Lung (tissue), 16 donors: ENCODE measurements around the gene TAS1R1. TPM values are rescaled to one million over a fixed set of nuclear protein-coding genes. Genes with fewer than 3 reads are reported as not detected.

Experiments
- ATAC-seq: fragments of 200-7000 bp; cut with Tn5 transposase; one replicate; pipeline ENCODE4 v1.9.1; 2020; ENCODE audit warnings: moderate number of reproducible peaks; ENCODE audit not compliant: insufficient read depth, low FRiP score
- DNase-seq, 3 donors: peaks; one replicate each; pipeline ENCODE4 v3.0.0-alpha.2; 2013 to 2017
- H3K27ac ChIP-seq, 2 donors: one replicate each; pipeline ENCODE4 v1.5.1; 2013; ENCODE audit warnings: mild to moderate bottlenecking in 2 of 2, moderate library complexity in 2 of 2, control low read depth in 1 of 2, inconsistent platforms in 1 of 2, low read depth in 1 of 2, low read length in 1 of 2
- H3K27me3 ChIP-seq, 3 donors: one replicate each; pipeline ENCODE4 v1.5.1; 2013; ENCODE audit warnings: low read length in 2 of 3; ENCODE audit not compliant: control insufficient read depth in 3 of 3, insufficient read depth in 3 of 3
- H3K36me3 ChIP-seq, 4 donors: one replicate each; pipeline ENCODE4 v1.5.1; 2013; ENCODE audit warnings: low read length in 4 of 4, mild to moderate bottlenecking in 1 of 4, moderate library complexity in 1 of 4; ENCODE audit not compliant: control insufficient read depth in 4 of 4, insufficient read depth in 4 of 4
- H3K4me1 ChIP-seq, 5 donors: one replicate each; pipeline ENCODE4 v1.5.1; 2013; ENCODE audit warnings: low read length in 5 of 5, mild to moderate bottlenecking in 2 of 5, moderate library complexity in 1 of 5; ENCODE audit not compliant: control insufficient read depth in 5 of 5, insufficient read depth in 5 of 5
- H3K4me3 ChIP-seq: one replicate; pipeline ENCODE4 v1.5.1; 2013; ENCODE audit warnings: mild to moderate bottlenecking, control low read depth, moderate library complexity
- H3K9ac ChIP-seq, 2 donors: one replicate each; pipeline ENCODE4 v1.5.1; 2013; ENCODE audit warnings: low read length in 2 of 2, control low read depth in 1 of 2; ENCODE audit not compliant: insufficient read depth in 1 of 2
- H3K9me3 ChIP-seq, 4 donors: one replicate each; pipeline ENCODE4 v1.5.1; 2013; ENCODE audit warnings: low read length in 3 of 4, mild to moderate bottlenecking in 1 of 4, moderate library complexity in 1 of 4; ENCODE audit not compliant: control insufficient read depth in 4 of 4, insufficient read depth in 3 of 4
- WGBS, 2 donors: extraction: QIAGEN DNeasy Blood & Tissue Kit; methylation state at CpG; one replicate each; pipeline ENCODE4 v1.1.7; 2013; 5-methylcytosine and 5-hydroxymethylcytosine counted together
- long read RNA-seq, 5 donors: transcript quantifications; one replicate each; lab custom pipeline, GENCODE V29; 2026
- polyA plus RNA-seq, 2 donors: library from polyadenylated mRNA; stranded (reverse); fragments of 200-250 nt; gene quantifications; one replicate each; pipeline ENCODE4 v1.2.1, GENCODE V29; 2013
- total RNA-seq, 2 donors: library from RNA; depleted of rRNA in 1 of 2; stranded (reverse); fragments of >200 nt in 1 of 2; gene quantifications; one replicate each; pipeline ENCODE4 v1.2.1, GENCODE V29; 2014 to 2021
- TF ChIP-seq, protein P1 (sequence below): IDR thresholded peaks from 2 replicates; pipeline ENCODE4 v1.5.1; 2012; ENCODE audit warnings: mild to moderate bottlenecking; ENCODE audit errors: control extremely low read depth, extremely low read depth
- donor health status: control.
- donor health status: control.
- donor health status: Bipolar disorder and iron deficiency.
- donor health status: healthy.
- donor health status: DM: yes; HTN: yes; CAD: no.

The TAS1R1 gene
- total RNA-seq (under 1 TPM; 0.21 to 0.51 TPM), polyA plus RNA-seq (under 1 TPM; 0.02 to 0.08 TPM)
- long read RNA-seq, donor 1, result 0 reads
- long read RNA-seq, donor 2, result 0 reads
- long read RNA-seq, donor 3, result 0 reads
- long read RNA-seq, donor 4, result 0 reads
- long read RNA-seq, donor 5, result 0 reads

DNA sequence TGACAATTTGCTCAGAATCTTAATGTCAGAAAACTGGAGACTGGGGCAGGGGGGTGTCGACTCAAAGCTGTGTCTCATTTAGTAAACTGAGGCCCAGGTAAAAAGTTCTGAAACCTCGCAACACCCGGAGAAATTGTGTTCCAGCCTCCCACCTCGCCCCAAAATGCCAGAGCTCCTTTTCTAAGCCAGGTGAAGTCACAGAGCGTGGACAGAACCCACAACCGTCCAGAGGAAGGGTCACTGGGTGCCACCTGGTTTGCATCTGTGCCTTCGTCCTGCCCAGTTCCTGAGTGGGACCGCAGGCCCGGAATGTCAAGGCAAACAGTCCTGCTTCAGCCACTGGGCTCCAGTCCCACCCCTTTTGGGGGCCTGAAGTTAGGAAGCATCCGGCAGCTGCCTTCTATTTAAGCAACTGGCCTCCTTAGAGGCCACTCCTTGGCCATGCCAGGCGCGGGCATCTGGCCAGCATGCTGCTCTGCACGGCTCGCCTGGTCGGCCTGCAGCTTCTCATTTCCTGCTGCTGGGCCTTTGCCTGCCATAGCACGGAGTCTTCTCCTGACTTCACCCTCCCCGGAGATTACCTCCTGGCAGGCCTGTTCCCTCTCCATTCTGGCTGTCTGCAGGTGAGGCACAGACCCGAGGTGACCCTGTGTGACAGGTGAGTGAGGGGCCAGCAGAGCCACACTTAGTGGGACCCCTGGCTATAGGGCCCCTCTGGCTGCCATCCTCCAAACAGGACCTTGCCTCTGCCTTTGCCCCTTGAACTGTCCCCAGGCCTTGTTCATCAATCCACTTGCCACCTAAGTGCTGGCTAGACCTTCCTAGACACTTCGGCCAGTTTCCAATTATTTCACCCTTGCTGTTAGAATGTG lies at the start of gene TAS1R1:
TAS1R1 (plus strand) TSS at position 401 of the 872 bp plus-strand sequence; CDS start at position 468, 67 bp downstream.
- no peaks in the 10 kb centered on the region for H3K27me3 ChIP-seq
- WGBS, 2 donors, result 76 to 77% methylated on average over 19 of the region's 19 CpGs
- H3K4me3 ChIP-seq, result peak within 1 kb of the TSS; percentile 98
- peaks cover 4 to 13% (median 5%) of the 10 kb centered on the region in 5 donors for H3K4me1 ChIP-seq
- peak; percentile 19 to 33 (median 29) for DNase-seq
- TF ChIP-seq, protein P1, sequence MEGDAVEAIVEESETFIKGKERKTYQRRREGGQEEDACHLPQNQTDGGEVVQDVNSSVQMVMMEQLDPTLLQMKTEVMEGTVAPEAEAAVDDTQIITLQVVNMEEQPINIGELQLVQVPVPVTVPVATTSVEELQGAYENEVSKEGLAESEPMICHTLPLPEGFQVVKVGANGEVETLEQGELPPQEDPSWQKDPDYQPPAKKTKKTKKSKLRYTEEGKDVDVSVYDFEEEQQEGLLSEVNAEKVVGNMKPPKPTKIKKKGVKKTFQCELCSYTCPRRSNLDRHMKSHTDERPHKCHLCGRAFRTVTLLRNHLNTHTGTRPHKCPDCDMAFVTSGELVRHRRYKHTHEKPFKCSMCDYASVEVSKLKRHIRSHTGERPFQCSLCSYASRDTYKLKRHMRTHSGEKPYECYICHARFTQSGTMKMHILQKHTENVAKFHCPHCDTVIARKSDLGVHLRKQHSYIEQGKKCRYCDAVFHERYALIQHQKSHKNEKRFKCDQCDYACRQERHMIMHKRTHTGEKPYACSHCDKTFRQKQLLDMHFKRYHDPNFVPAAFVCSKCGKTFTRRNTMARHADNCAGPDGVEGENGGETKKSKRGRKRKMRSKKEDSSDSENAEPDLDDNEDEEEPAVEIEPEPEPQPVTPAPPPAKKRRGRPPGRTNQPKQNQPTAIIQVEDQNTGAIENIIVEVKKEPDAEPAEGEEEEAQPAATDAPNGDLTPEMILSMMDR, result no peak
- H3K36me3 ChIP-seq, result peaks cover 0 to 6% (median 4%) of the 10 kb centered on the region in 4 donors
- no peaks in the 10 kb centered on the region for H3K9me3 ChIP-seq
- peak within 1 kb of the TSS; percentile 60 to 65 for H3K9ac ChIP-seq
- peak; percentile 4 for ATAC-seq
- peak within 1 kb of the TSS; percentile 81 to 87 for H3K27ac ChIP-seq

DNA sequence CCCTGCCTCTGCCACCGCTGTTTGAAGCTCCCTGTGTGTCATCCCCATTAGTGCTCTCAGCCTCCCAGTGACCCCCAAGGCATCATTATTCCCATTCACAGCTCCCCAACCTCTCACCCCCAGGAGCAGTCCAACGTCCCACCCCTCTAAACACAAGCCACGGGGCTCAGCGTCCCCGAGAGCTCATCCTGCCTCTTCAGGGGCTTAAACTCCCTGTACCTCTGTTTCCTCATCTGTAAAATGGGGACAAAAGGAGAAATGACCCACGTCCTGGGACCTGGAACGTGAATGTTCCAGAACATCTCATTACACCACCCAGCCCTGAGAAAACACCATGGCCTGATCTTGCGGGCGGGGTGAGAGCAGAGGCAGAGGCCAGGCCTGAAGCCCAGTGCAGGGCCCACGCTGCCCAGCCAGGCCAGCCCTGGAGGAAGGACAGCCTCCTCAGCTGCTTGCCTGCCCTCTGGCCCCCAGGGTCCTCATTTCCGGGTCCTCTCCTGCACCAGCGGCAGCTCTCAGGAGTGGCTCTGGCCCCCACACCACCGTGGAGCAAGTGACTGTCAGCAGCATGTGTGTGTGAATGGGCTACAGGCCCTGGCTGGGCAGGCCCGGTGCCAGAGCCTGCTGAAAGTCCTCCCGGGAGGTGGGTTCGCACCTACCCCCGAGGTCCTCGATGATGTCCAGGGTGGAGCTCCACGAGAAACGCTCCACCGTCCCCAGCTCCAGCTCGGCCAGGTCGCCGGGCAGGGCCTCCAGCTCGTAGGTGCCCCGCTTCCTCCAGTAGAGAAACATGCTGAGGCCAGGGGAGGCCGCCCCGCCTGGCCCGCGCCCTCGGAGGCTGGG lies 49.5 kb upstream of the TAS1R1 start:
- Histone ChIP-seq H3K4me1 (peaks cover 0 to 15% (median 0%) of the 10 kb centered on the region in 5 donors), H3K4me3 (no peak overlapping the region), H3K27me3 (no peaks in the 10 kb centered on the region), H3K9me3 (no peaks in the 10 kb centered on the region), H3K27ac (no peak overlapping the region), H3K9ac (no peak overlapping the region), H3K36me3 (no peaks in the 10 kb centered on the region)
- TF ChIP-seq, protein P1, result no peak
- no peak for DNase-seq
- WGBS, 2 donors, result 88 to 95% methylated on average over 28 to 31 of the region's 31 CpGs
- no peak for ATAC-seq

DNA sequence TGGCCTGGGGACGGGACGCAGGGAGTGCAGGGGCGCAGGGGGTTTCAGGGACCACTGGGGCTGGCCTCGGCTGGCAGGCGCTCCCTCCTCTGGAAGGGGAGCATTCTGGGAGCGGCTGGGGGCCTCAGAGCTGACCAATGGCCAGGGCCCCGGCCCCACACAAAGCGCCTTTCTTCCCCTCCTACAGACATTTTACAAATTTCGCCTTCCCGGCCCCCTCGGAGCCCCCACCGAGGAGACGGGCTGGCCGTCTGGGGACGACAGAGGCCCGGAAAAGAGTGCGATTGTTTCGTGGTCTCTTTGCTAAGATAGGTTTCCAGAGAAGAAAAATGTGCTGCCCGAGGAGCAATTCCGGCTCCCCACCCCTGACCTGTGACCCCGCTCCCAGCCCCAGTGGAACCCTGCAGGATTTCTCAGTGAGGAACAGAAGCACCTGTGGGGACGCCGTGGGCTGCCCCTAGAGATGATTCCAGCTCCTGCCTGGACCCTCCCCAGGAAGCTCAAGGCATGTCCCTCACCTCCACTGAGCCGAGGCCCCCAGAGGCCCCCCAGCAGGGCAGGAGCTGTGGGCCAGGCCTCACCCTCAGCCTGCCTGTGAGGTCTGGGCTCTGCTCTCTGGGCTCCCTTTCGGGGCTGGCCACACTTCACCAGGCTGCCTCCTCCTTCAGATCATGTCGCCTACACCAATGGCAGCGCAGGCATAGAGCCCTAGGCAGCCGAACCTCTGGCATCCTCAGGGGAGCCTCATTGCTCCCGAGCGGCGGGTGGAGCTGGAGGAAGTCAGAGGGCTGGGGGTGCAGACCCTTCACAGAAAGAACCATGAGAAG lies 48.7 kb upstream of the TAS1R1 start:
- DNase-seq, result no peak
- TF ChIP-seq, protein P1, result no peak
- WGBS, 2 donors, result 81 to 87% methylated on average over 31 of the region's 31 CpGs

More for the DNA sequence above, 48.7 kb upstream of the TAS1R1 start:
- Histone ChIP-seq H3K9me3 (no peaks in the 10 kb centered on the region), H3K4me3 (no peak overlapping the region), H3K27ac (no peak overlapping the region), H3K27me3 (no peaks in the 10 kb centered on the region), H3K9ac (no peak overlapping the region), H3K4me1 (peaks cover 0 to 13% (median 0%) of the 10 kb centered on the region in 5 donors), H3K36me3 (no peaks in the 10 kb centered on the region)
- no peak for ATAC-seq
